GM19193 (cell line): ENCODE data around the gene LAMA2.

Experiments
- POLR2A ChIP-seq: IDR thresholded peaks from 4 replicates; pipeline ENCODE4 v1.6.1; 2011; ENCODE audit not compliant: insufficient read depth, insufficient read length; ENCODE audit errors: extremely low read depth

The LAMA2 gene

GRCh38 chr6:129287231-129288177, 404.6 kb downstream of the LAMA2 start:
- TF ChIP-seq POLR2A = no peak

- TF ChIP-seq POLR2A = no peak
Measured at GRCh38 chr6:129289442-129289841, 406.5 kb downstream of the LAMA2 start.

GRCh38 chr6:129292836-129293235, 409.9 kb downstream of the LAMA2 start:
- no peak for TF ChIP-seq POLR2A

GRCh38 chr6:129297592-129297991, 414.7 kb downstream of the LAMA2 start:
- TF ChIP-seq POLR2A = no peak

- TF ChIP-seq POLR2A = no peak
Measured at GRCh38 chr6:129302671-129303070, 419.7 kb downstream of the LAMA2 start.

GRCh38 chr6:129306826-129307225, 423.9 kb downstream of the LAMA2 start:
- TF ChIP-seq POLR2A = no peak

GRCh38 chr6:129307845-129308244, 424.9 kb downstream of the LAMA2 start:
- no peak for TF ChIP-seq POLR2A

- no peak for TF ChIP-seq POLR2A
Measured at GRCh38 chr6:129309154-129309553, 426.2 kb downstream of the LAMA2 start.

GRCh38 chr6:129312880-129313279, 429.9 kb downstream of the LAMA2 start:
- no peak for TF ChIP-seq POLR2A

- TF ChIP-seq POLR2A = no peak
Measured at GRCh38 chr6:129314575-129314974, 431.6 kb downstream of the LAMA2 start.

GRCh38 chr6:129317931-129318820, 435.2 kb downstream of the LAMA2 start:
- no peak for TF ChIP-seq POLR2A

- no peak for TF ChIP-seq POLR2A
Measured at GRCh38 chr6:129320892-129321291, 438.0 kb downstream of the LAMA2 start.

- TF ChIP-seq POLR2A = no peak
Measured at GRCh38 chr6:129321303-129321702, 438.4 kb downstream of the LAMA2 start.

- no peak for TF ChIP-seq POLR2A
Measured at GRCh38 chr6:129324345-129324744, 441.4 kb downstream of the LAMA2 start.

- no peak for TF ChIP-seq POLR2A
Measured at GRCh38 chr6:129329678-129330077, 446.7 kb downstream of the LAMA2 start.
